Adrenal gland (tissue), 12 donors: Measurements from ENCODE around the gene NOSIP. TPM values are rescaled to one million over a fixed set of nuclear protein-coding genes. Genes with fewer than 3 reads are reported as not detected.

ENCODE experiments used
- DNase-seq, 7 donors: peaks; one replicate each; pipeline ENCODE4 v3.0.0-alpha.2; 2019 to 2020
- H3K27ac ChIP-seq, 5 donors: fragments of 200-600 bp; sonication (generic) in 4 of 5; 1 replicate in 3 of 5; 2 replicates in 2 of 5; pipeline versions ENCODE4 v1.5.1 to v1.8.0; 2016 to 2020; ENCODE audit warnings: mild to moderate bottlenecking in 1 of 5
- H3K27me3 ChIP-seq: fragments of 200-600 bp; 2 replicates; pipeline ENCODE4 v1.8.0; 2021
- H3K36me3 ChIP-seq, 2 donors: fragments of 200-600 bp; replicated peaks in 1 of 2; 1 replicate in 1 of 2; 2 replicates in 1 of 2; pipeline versions ENCODE4 v1.5.1 to v1.8.0; 2018 to 2022
- H3K4me1 ChIP-seq, 2 donors: fragments of 200-600 bp; replicated peaks in 1 of 2; 1 replicate in 1 of 2; 2 replicates in 1 of 2; pipeline versions ENCODE4 v1.5.1 to v1.8.0; 2018 to 2021
- H3K4me3 ChIP-seq, 4 donors: fragments of 200-600 bp; sonication (generic) in 3 of 4; one replicate each; pipeline ENCODE4 v1.5.1; 2016 to 2018
- H3K9me3 ChIP-seq, 3 donors: fragments of 200-600 bp; sonication (generic) in 1 of 3; replicated peaks in 1 of 3; 1 replicate in 2 of 3; 2 replicates in 1 of 3; pipeline versions ENCODE4 v1.5.1 to v1.8.0; 2016 to 2021
- POLR2A ChIP-seq, 2 donors: fragments of 450-650 bp; IDR thresholded peaks; one replicate each; pipeline ENCODE4 v1.6.1; 2017; ENCODE audit warnings: antibody characterized with exemption in 2 of 2, mild to moderate bottlenecking in 2 of 2, moderate library complexity in 1 of 2
- WGBS, 4 donors: extraction: QIAGEN DNeasy Blood & Tissue Kit in 2 of 4; methylation state at CpG; one replicate each; pipeline versions ENCODE4 v1.1.5 to v1.1.7; 2013 to 2017; 5-methylcytosine and 5-hydroxymethylcytosine counted together
- intact Hi-C, 2 donors: fragments of 100-400 bp; cut with DNase I; formaldehyde crosslinking; loops; one replicate each; pipeline versions ENCODE4 v1.14.1 to v1.15.0; 2022 to 2023
- polyA plus RNA-seq, 3 donors: library from polyadenylated mRNA; stranded (reverse); fragments of 200-250 nt in 2 of 3; fragments of 350-450 nt in 1 of 3; fragmentation: Illumina TruSeq in 1 of 3; extraction: RNeasy Lipid Tissue Mini Kit (QIAGEN cat#74804) in 1 of 3; gene quantifications; one replicate each; pipeline ENCODE4 v1.2.3, GENCODE V29; 2013 to 2014
- total RNA-seq, 9 donors: library from RNA; depleted of rRNA in 4 of 9; stranded (reverse); fragments of >200 nt in 4 of 9; fragments of 120-200 nt in 1 of 9; fragmentation: NEBNext Ultra II Directional in 1 of 9; extraction: Animal tissue kit (Norgen Biotek cat#: 25700) in 1 of 9; gene quantifications; one replicate each; pipeline versions ENCODE4 v1.1.0 to v1.2.4, GENCODE V29; 2013 to 2023
- TF ChIP-seq, protein P1 (sequence below), 6 experiments: fragments of 450-650 bp in 4 of 6; fragments of 200-600 bp in 2 of 6; sonication (generic) in 1 of 6; IDR thresholded peaks; 1 replicate in 5 of 6; 2 replicates in 1 of 6; pipeline versions ENCODE4 v1.5.1 to v1.8.0; 2016 to 2021; ENCODE audit warnings: antibody characterized with exemption in 6 of 6, mild to moderate bottlenecking in 2 of 6, moderate library complexity in 1 of 6
- donor health status: healthy with polysubstance abuse.
- donor health status: Bipolar disorder and iron deficiency.
- donor health status: DM: yes; HTN: yes; CAD: no.
- donor health status: DM: no; HTN: no; CAD: no.
- donor health status: DM: no; HTN: no; CAD: no.
- donor health status: DM: yes; HTN: yes; CAD: no.

Gene NOSIP
- total and polyA plus RNA-seq, 12 donors, result 35.0 to 159 (median 64.2) TPM

DNA sequence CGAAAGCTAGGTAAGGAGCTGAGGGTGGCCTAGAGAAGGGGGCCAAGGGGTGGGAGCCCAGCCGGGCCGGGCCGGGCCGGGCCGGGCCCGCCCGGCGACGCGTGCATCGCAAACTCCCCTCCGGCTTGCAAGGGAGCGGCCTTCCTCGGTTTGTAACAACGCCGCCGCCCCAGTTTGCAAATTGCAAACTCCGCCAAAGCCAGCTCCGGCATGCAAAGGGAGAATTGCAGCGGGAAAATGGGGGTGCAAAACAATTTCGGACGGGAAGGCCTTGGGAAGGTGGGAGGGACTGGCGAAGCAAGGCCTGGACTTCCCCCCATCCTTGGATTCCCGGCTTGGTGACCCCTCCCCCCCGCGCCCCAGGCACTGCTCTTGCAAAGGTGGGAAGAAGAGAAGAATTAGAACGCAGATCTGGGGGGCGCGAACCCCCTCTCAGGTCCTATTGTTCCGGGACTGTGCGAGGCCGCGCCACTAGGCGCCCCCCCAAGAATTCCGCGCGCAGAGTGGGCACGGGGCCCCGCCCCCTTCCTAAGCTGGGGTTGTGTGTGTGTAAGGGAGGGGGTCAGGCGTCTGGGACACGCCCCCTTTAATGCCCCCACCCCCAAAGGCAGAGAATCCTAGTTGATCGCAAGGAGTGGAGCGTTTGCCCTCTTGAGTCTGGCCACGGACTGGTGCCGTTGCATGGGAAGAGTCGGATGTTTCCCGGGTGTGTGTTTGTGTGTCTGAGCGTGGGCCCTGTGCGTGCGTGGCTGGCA, 11.6 kb upstream of the NOSIP start:
- intact Hi-C loops, result no loop called here
- Histone ChIP-seq H3K27ac (peak overlapping the region in 4 of 5 donors; percentile 78 to 93 (median 84)), H3K36me3 (peaks cover 0 to 35% of the 10 kb centered on the region in 2 donors), H3K4me1 (peaks cover 9 to 18% of the 10 kb centered on the region in 2 donors), H3K4me3 (peak overlapping the region in 3 of 4 donors; percentile 62 to 95 (median 74)), H3K27me3 (no peaks in the 10 kb centered on the region), H3K9me3 (no peaks in the 10 kb centered on the region)
- 0 to 1% (median 0%) methylated on average over 7 to 51 of the region's 51 CpGs for WGBS, 4 donors
- peak; percentile 45 to 75 (median 66) for DNase-seq
- TF ChIP-seq, protein P1, sequence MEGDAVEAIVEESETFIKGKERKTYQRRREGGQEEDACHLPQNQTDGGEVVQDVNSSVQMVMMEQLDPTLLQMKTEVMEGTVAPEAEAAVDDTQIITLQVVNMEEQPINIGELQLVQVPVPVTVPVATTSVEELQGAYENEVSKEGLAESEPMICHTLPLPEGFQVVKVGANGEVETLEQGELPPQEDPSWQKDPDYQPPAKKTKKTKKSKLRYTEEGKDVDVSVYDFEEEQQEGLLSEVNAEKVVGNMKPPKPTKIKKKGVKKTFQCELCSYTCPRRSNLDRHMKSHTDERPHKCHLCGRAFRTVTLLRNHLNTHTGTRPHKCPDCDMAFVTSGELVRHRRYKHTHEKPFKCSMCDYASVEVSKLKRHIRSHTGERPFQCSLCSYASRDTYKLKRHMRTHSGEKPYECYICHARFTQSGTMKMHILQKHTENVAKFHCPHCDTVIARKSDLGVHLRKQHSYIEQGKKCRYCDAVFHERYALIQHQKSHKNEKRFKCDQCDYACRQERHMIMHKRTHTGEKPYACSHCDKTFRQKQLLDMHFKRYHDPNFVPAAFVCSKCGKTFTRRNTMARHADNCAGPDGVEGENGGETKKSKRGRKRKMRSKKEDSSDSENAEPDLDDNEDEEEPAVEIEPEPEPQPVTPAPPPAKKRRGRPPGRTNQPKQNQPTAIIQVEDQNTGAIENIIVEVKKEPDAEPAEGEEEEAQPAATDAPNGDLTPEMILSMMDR (IDR thresholded peaks at IDR 0.05), result no peak
- no peak for TF ChIP-seq POLR2A (IDR thresholded peaks at IDR 0.05)

DNA sequence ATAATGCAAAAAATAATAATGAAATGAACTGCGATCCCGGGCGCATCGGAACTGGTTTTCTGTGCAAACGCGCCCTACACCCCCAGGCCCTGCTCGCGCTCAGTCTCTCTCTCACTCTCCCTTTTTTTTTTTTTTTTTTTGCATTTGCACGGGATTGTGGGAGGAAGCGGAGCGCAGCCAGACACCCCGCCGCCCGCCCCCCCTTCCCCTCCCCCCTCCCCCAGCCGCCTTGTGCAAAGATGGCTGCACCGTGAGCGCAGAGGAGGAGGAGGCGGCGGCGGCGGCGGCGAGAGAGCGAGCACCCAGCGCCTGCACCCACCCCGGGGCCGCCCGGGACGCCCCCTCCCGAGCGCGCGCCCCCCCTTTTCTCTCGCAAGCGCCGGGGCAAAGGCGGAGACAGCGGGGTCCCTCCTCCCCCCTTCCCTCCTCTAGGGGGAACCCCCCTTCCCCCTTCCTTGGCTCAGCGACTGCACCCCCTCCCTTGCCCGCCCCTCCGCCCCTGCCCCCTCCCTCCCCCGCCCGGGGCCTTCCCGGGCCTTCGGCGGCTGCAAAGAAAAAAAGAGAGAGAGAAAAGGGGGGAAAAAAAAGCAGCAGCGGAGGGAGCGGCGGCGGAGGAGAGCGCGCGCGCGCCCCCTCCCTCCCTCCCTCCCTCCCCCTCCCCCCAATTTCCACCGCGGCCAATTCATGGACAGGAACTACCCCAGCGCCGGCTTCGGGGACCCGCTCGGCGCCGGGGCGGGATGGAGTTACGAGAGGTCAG, 10.8 kb upstream of the NOSIP start, which contains the start of gene PRR12:
Gene PRR12, plus strand, starts transcription at position 212 of the 760 bp plus-strand sequence. Its CDS starts 473 bp downstream, at position 685.
- WGBS, 4 donors, result 0 to 1% (median 0%) methylated on average over 12 to 55 of the region's 66 CpGs
- peaks cover 9 to 18% of the 10 kb centered on the region in 2 donors for H3K4me1 ChIP-seq
- intact Hi-C loops, result no loop called here

DNA sequence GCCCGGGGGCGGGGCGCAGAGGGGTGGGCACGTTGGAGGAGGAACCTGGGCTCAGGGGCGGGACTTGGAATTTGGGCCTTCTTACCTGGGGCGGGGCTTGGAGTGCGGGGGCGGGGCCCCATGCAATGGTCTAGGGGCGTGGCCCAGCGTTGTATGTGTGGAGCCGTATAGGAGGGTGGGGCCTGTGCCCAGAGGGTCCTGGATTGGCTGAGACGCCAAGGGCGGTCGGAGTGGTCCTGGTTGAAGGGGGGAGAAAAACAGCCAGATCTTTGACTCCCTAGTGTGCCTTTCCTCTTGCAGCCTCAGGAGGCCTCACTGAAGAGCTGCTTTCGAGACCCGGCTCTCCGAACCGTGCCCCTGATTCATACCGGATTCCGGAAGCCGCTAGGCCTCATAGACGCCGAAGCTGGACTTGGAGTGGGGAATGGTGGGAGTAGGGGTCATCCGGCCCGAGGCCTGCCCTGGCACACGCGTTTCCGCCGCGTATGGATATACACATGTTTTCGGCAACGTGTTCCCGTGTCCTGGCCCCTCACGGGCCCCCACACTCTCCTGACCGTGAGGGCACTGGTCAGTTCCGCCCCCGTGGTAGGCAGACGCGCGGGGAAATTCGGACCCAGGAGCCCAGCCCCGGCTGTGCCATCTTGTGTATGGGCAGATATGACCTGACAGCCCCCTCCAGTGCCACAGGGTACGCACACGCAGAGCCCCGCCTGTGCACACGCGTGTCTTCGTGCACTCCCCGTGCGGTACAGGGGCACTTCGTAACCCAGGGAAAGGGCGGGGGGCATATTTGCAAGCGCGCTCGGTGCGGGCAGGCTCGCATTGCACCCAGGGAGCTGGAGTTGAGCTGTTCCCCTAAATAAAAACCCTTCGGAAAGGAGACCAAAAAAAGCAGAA, 10.0 kb upstream of the NOSIP start:
- WGBS, 4 donors, result 0 to 1% (median 1%) methylated on average over 21 to 58 of the region's 58 CpGs

More for the DNA sequence above, 10.8 kb upstream of the NOSIP start, which contains the start of gene PRR12:
- H3K27ac ChIP-seq, result peak within 1 kb of the TSS in 4 of 5 donors; percentile 78 to 93 (median 90)
- H3K4me3 ChIP-seq, result peak within 1 kb of the TSS; percentile 62 to 95 (median 74)
- no peaks in the 10 kb centered on the region for H3K27me3 ChIP-seq
- H3K36me3 ChIP-seq, result peaks cover 0 to 27% of the 10 kb centered on the region in 2 donors
- TF ChIP-seq, protein P1 (IDR thresholded peaks at IDR 0.05), result peak in 1 of 6 experiments; percentile 8
- peak in 1 of 2 donors; percentile 29 for TF ChIP-seq POLR2A (IDR thresholded peaks at IDR 0.05)
- H3K9me3 ChIP-seq, result no peaks in the 10 kb centered on the region
- DNase-seq, result peak; percentile 60 to 77 (median 71)

More for the DNA sequence above, 10.0 kb upstream of the NOSIP start:
- Histone ChIP-seq H3K9me3 (no peaks in the 10 kb centered on the region), H3K4me3 (peak overlapping the region; percentile 54 to 95 (median 74)), H3K27ac (peak overlapping the region in 4 of 5 donors; percentile 78 to 93 (median 90)), H3K36me3 (peaks cover 0 to 19% of the 10 kb centered on the region in 2 donors), H3K27me3 (no peaks in the 10 kb centered on the region), H3K4me1 (peaks cover 9 to 18% of the 10 kb centered on the region in 2 donors)
- peak; percentile 94 to 98 (median 97) for DNase-seq
- intact Hi-C loops, result no loop called here
- peak; percentile 66 to 84 for TF ChIP-seq POLR2A (IDR thresholded peaks at IDR 0.05)
- TF ChIP-seq, protein P1 (IDR thresholded peaks at IDR 0.05), result peak in 4 of 6 experiments; percentile 7 to 33 (median 20)
